ENCODE measurements around the gene APC2. TPM values are rescaled to one million over a fixed set of nuclear protein-coding genes. Genes with fewer than 3 reads are reported as not detected.

Gene APC2
- total RNA-seq, 1 experiment from 2014 or later = 11.9 TPM

- Histone ChIP-seq H3K9me3 (ENCODE audit: control insufficient read depth, insufficient read depth, low read depth, low read length) (no peaks in the 10 kb centered on the region), H3K27ac (ENCODE audit: low read length) (no peak overlapping the region), H3K4me1 (ENCODE audit: control insufficient read depth, insufficient read depth, low read length) (no peaks in the 10 kb centered on the region), H3K27me3 (ENCODE audit: control insufficient read depth, insufficient read depth, low read length) (no peaks in the 10 kb centered on the region), H3K4me3 (ENCODE audit: low read depth in 2 of 2, low read length in 2 of 2) (no peak overlapping the region), H3K36me3 (ENCODE audit: control insufficient read depth, insufficient read depth, low read length) (no peaks in the 10 kb centered on the region)
- ChIA-PET CTCF (interaction anchor here (0.7 kb wide), 1 partner anchor 364 kb away, joined by 17 read pairs; no protein-coding TSS in a partner anchor), POLR2A (no interaction called here)
- intact Hi-C loops (cut with micrococcal nuclease; ENCODE audit: unreplicated experiment) (no loop called here), in situ Hi-C loops (cut with HindIII; ENCODE audit: low pct_unique_long_range_greater_than_20kb, low sequenced_read_pairs) (no loop called here)
- DNase-seq (ENCODE audit: low read depth, low spot score) = no peak
- no peak for TF ChIP-seq SIN3A (IDR thresholded peaks at IDR 0.05; ENCODE audit: borderline replicate concordance, insufficient read depth, low read depth, low read length)
- TF ChIP-seq TCF7L2 (IDR thresholded peaks at IDR 0.05; ENCODE audit: low read depth, low read length) = no peak
- TF ChIP-seq REST (IDR thresholded peaks at IDR 0.05; ENCODE audit: insufficient read depth in 1 of 2, low read depth in 2 of 2, low read length in 1 of 2) = no peak
- no peak for TF ChIP-seq CTCF (IDR thresholded peaks at IDR 0.05)
- TF ChIP-seq POLR2AphosphoS5 (IDR thresholded peaks at IDR 0.05; ENCODE audit: low read depth, low read length) = no peak
- ATAC-seq = no peak
- no TSS peak for BruUV-seq (replicated peaks)
These were observed 11.9 kb downstream of the APC2 start for GRCh38 chr19:1461862-1462261.

GRCh38 chr19:1465191-1466016 is 15.5 kb downstream of the APC2 start:
- Histone ChIP-seq H3K4me3 (ENCODE audit: low read depth in 2 of 2, low read length in 2 of 2) (no peak overlapping the region), H3K36me3 (ENCODE audit: control insufficient read depth, insufficient read depth, low read length) (no peaks in the 10 kb centered on the region), H3K9me3 (ENCODE audit: control insufficient read depth, insufficient read depth, low read depth, low read length) (no peaks in the 10 kb centered on the region), H3K27ac (ENCODE audit: low read length) (no peak overlapping the region), H3K27me3 (ENCODE audit: control insufficient read depth, insufficient read depth, low read length) (no peaks in the 10 kb centered on the region), H3K4me1 (ENCODE audit: control insufficient read depth, insufficient read depth, low read length) (no peaks in the 10 kb centered on the region)
- TF ChIP-seq SIN3A (IDR thresholded peaks at IDR 0.05; ENCODE audit: borderline replicate concordance, insufficient read depth, low read depth, low read length) (no peak), POLR2AphosphoS5 (IDR thresholded peaks at IDR 0.05; ENCODE audit: low read depth, low read length) (no peak), REST (IDR thresholded peaks at IDR 0.05; ENCODE audit: insufficient read depth in 1 of 2, low read depth in 2 of 2, low read length in 1 of 2) (no peak), TCF7L2 (IDR thresholded peaks at IDR 0.05; ENCODE audit: low read depth, low read length) (no peak), CTCF (IDR thresholded peaks at IDR 0.05) (no peak; the same call in 1 of the 2 replicates)
- intact Hi-C loops (cut with micrococcal nuclease; ENCODE audit: unreplicated experiment) (no loop called here), in situ Hi-C loops (cut with HindIII; ENCODE audit: low pct_unique_long_range_greater_than_20kb, low sequenced_read_pairs) (no loop called here)
- POLR2A ChIA-PET = no interaction called here
- ATAC-seq (no peak), DNase-seq (ENCODE audit: low read depth, low spot score) (no peak)
- CTCF ChIA-PET = no interaction called here
- BruUV-seq (replicated peaks) = no TSS peak

Measured in Panc1 (cell line).